GM12864 (cell line): ENCODE data around the gene RBBP8NL.

Experiments
- DNase-seq: peaks from one replicate; pipeline ENCODE4 v3.0.0-alpha.2; 2011; ENCODE audit warnings: low read depth
- H3K4me3 ChIP-seq: 2 replicates; pipeline ENCODE4 v1.5.1; 2011; ENCODE audit warnings: mild to moderate bottlenecking, low read depth, low read length, control low read depth
- CTCF ChIP-seq: IDR thresholded peaks from 2 replicates; pipeline ENCODE4 v1.5.1; 2011; ENCODE audit warnings: low read depth, mild to moderate bottlenecking, moderate library complexity, low read length, control low read depth, inconsistent platforms; ENCODE audit errors: missing control alignments

The RBBP8NL gene

GRCh38 chr20:62405108-62405980 is 22.0 kb downstream of the RBBP8NL start:
- H3K4me3 ChIP-seq, result peak overlapping the region; percentile 64
- TF ChIP-seq CTCF, result peak; percentile 6
- no peak for DNase-seq

- H3K4me3 ChIP-seq, result no peak overlapping the region
- TF ChIP-seq CTCF, result no peak
- DNase-seq, result no peak
Observed at GRCh38 chr20:62404761-62405107, 22.6 kb downstream of the RBBP8NL start.

- TF ChIP-seq CTCF, result no peak
- DNase-seq, result no peak
- H3K4me3 ChIP-seq, result no peak overlapping the region
Observed at GRCh38 chr20:62404112-62404665, 23.1 kb downstream of the RBBP8NL start.

- no peak for DNase-seq
- H3K4me3 ChIP-seq, result no peak overlapping the region
- TF ChIP-seq CTCF, result no peak
Observed at GRCh38 chr20:62403331-62403730, 24.0 kb downstream of the RBBP8NL start.

- H3K4me3 ChIP-seq, result no peak overlapping the region
- DNase-seq, result no peak
- no peak for TF ChIP-seq CTCF
Observed at GRCh38 chr20:62402456-62403150, 24.7 kb downstream of the RBBP8NL start.

GRCh38 chr20:62401331-62401779 is 26.0 kb downstream of the RBBP8NL start:
- TF ChIP-seq CTCF, result no peak
- H3K4me3 ChIP-seq, result no peak overlapping the region
- DNase-seq, result no peak
